ENCODE results near the gene RNF214.
A peak's percentile ranks its signal among the peaks of the same experiment; 100 is the strongest.

The RNF214 gene

DNA sequence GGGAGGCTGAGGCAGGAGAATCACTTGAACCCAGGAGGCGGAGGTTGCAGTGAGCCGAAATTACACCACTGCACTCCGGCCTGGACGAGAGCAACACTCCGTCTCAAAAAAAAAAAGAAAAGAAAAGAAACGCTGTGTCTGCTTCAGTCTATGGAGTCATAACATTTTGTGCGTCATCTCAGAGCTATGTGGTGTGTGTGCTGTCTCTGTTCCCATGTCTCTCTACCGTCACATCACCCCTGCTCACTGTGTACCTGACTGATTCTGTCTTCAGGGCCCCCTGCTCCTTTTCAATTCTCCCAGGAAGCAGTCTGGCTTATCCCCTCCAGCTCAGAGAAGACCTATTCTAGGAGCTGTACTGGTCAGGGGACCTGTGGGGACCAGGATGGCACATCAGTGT lies 65.7 kb downstream of the RNF214 start:
- Histone ChIP-seq H2AK5ac (ENCODE audit: low read length) (no peak overlapping the region), H3K27me3 (ENCODE audit: insufficient read depth, low read length) (no peaks in the 10 kb centered on the region), H4K91ac (ENCODE audit: low read depth, low read length) (no peak overlapping the region), H3K9ac (ENCODE audit: low read length) (no peak overlapping the region), H3K36me3 (ENCODE audit: control insufficient read depth in 1 of 2, insufficient read depth in 2 of 2, low read length in 2 of 2) (peaks cover 0 to 6% of the 10 kb centered on the region in 2 experiments), H3K27ac (ENCODE audit: low read depth, low read length) (no peak overlapping the region), H4K12ac (ENCODE audit: low read depth, low read length) (no peak overlapping the region), H3K14ac (ENCODE audit: low read length) (no peak overlapping the region), H3K4me1 (ENCODE audit: control insufficient read depth in 1 of 2, insufficient read depth in 2 of 2, low read length in 2 of 2) (peaks cover 9 to 20% of the 10 kb centered on the region in 2 experiments), H3K18ac (ENCODE audit: low read length) (no peak overlapping the region), H3K4me3 (ENCODE audit: low read depth, low read length) (no peak overlapping the region), H4K8ac (ENCODE audit: low read depth, low read length) (no peak overlapping the region), H3K4me2 (ENCODE audit: low read length) (no peak overlapping the region), H3K9me3 (ENCODE audit: insufficient read depth, low read depth, low read length) (peaks cover 2% of the 10 kb centered on the region), H2AFZ (ENCODE audit: insufficient read depth, low read length, poor library complexity) (no peak overlapping the region), H3K23ac (ENCODE audit: low read length) (no peak overlapping the region), H3K79me1 (ENCODE audit: low read length) (peaks cover 5% of the 10 kb centered on the region), H2BK120ac (ENCODE audit: insufficient read depth, low read length, poor library complexity) (no peak overlapping the region), H2BK12ac (ENCODE audit: low read length) (no peak overlapping the region), H2BK5ac (ENCODE audit: low read depth, low read length, poor library complexity) (no peak overlapping the region), H3K4ac (ENCODE audit: low read depth, low read length) (no peak overlapping the region), H3K79me2 (ENCODE audit: control insufficient read depth, insufficient read depth, low read length, poor library complexity) (no peaks in the 10 kb centered on the region)
- peak in 1 of 2 donors; percentile 31 for DNase-seq
- WGBS (ENCODE audit: extremely low coverage, insufficient coverage, insufficient read length): no CpG with 5 or more reads among the region's 8 CpGs

GRCh38 chr11:117299351-117300282 lies 67.1 kb downstream of the RNF214 start:
- Histone ChIP-seq H3K4me3 (ENCODE audit: low read depth, low read length) (no peak overlapping the region), H3K9me3 (ENCODE audit: insufficient read depth, low read depth, low read length) (peaks cover 2% of the 10 kb centered on the region), H3K23ac (ENCODE audit: low read length) (no peak overlapping the region), H3K9ac (ENCODE audit: low read length) (no peak overlapping the region), H3K14ac (ENCODE audit: low read length) (peak overlapping the region; percentile 13), H4K12ac (ENCODE audit: low read depth, low read length) (no peak overlapping the region), H3K79me1 (ENCODE audit: low read length) (peaks cover 5% of the 10 kb centered on the region), H3K4me1 (ENCODE audit: control insufficient read depth in 1 of 2, insufficient read depth in 2 of 2, low read length in 2 of 2) (peaks cover 9 to 19% of the 10 kb centered on the region in 2 experiments), H3K27ac (ENCODE audit: low read depth, low read length) (peak overlapping the region; percentile 22), H2BK12ac (ENCODE audit: low read length) (peak overlapping the region; percentile 28), H2AK5ac (ENCODE audit: low read length) (peak overlapping the region; percentile 8), H3K27me3 (ENCODE audit: insufficient read depth, low read length) (no peaks in the 10 kb centered on the region), H3K36me3 (ENCODE audit: control insufficient read depth in 1 of 2, insufficient read depth in 2 of 2, low read length in 2 of 2) (peaks cover 0 to 6% of the 10 kb centered on the region in 2 experiments), H4K91ac (ENCODE audit: low read depth, low read length) (peak overlapping the region; percentile 57), H2BK120ac (ENCODE audit: insufficient read depth, low read length, poor library complexity) (peak overlapping the region; percentile 27), H3K4ac (ENCODE audit: low read depth, low read length) (peak overlapping the region; percentile 9), H4K8ac (ENCODE audit: low read depth, low read length) (peak overlapping the region; percentile 11), H2AFZ (ENCODE audit: insufficient read depth, low read length, poor library complexity) (peak overlapping the region; percentile 20), H2BK5ac (ENCODE audit: low read depth, low read length, poor library complexity) (no peak overlapping the region), H3K18ac (ENCODE audit: low read length) (no peak overlapping the region), H3K4me2 (ENCODE audit: low read length) (no peak overlapping the region), H3K79me2 (ENCODE audit: control insufficient read depth, insufficient read depth, low read length, poor library complexity) (no peaks in the 10 kb centered on the region)
- no CpG with 5 or more reads among the region's 12 CpGs for WGBS (ENCODE audit: extremely low coverage, insufficient coverage, insufficient read length)
- DNase-seq: no peak

DNA sequence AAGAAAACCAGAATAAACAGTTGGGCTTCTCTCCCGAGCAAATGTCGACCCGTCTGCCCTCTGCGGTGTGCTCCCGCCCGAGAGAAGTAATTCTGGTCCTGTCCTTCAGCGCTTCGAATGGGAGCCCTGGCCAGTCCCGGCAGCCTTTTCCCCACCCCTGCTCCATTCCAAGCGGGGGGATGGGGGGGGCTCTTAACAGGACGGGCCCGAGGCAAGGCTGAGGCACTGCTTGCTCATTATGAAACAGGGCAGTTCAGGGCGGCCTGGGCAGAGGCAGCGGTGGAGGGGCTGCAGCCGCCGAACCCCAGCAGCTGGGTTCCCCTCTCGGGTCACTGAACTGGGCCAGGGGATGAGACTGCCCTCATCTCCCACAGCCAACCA lies 67.8 kb downstream of the RNF214 start:
- Histone ChIP-seq H4K12ac (ENCODE audit: low read depth, low read length) (no peak overlapping the region), H4K8ac (ENCODE audit: low read depth, low read length) (no peak overlapping the region), H3K27me3 (ENCODE audit: insufficient read depth, low read length) (no peaks in the 10 kb centered on the region), H2AK5ac (ENCODE audit: low read length) (no peak overlapping the region), H3K4me1 (ENCODE audit: control insufficient read depth in 1 of 2, insufficient read depth in 2 of 2, low read length in 2 of 2) (peaks cover 9 to 19% of the 10 kb centered on the region in 2 experiments), H3K14ac (ENCODE audit: low read length) (no peak overlapping the region), H2AFZ (ENCODE audit: insufficient read depth, low read length, poor library complexity) (no peak overlapping the region), H3K79me2 (ENCODE audit: control insufficient read depth, insufficient read depth, low read length, poor library complexity) (no peaks in the 10 kb centered on the region), H3K79me1 (ENCODE audit: low read length) (peaks cover 5% of the 10 kb centered on the region), H3K9me3 (ENCODE audit: insufficient read depth, low read depth, low read length) (no peaks in the 10 kb centered on the region), H2BK12ac (ENCODE audit: low read length) (no peak overlapping the region), H3K4ac (ENCODE audit: low read depth, low read length) (no peak overlapping the region), H3K9ac (ENCODE audit: low read length) (no peak overlapping the region), H3K27ac (ENCODE audit: low read depth, low read length) (no peak overlapping the region), H3K36me3 (ENCODE audit: control insufficient read depth in 1 of 2, insufficient read depth in 2 of 2, low read length in 2 of 2) (peaks cover 0 to 4% of the 10 kb centered on the region in 2 experiments), H3K23ac (ENCODE audit: low read length) (no peak overlapping the region), H3K4me3 (ENCODE audit: low read depth, low read length) (no peak overlapping the region), H3K18ac (ENCODE audit: low read length) (no peak overlapping the region), H3K4me2 (ENCODE audit: low read length) (peak overlapping the region; percentile 17), H2BK120ac (ENCODE audit: insufficient read depth, low read length, poor library complexity) (no peak overlapping the region), H2BK5ac (ENCODE audit: low read depth, low read length, poor library complexity) (no peak overlapping the region), H4K91ac (ENCODE audit: low read depth, low read length) (no peak overlapping the region)
- WGBS (ENCODE audit: extremely low coverage, insufficient coverage, insufficient read length): no CpG with 5 or more reads among the region's 17 CpGs
- DNase-seq: no peak

DNA sequence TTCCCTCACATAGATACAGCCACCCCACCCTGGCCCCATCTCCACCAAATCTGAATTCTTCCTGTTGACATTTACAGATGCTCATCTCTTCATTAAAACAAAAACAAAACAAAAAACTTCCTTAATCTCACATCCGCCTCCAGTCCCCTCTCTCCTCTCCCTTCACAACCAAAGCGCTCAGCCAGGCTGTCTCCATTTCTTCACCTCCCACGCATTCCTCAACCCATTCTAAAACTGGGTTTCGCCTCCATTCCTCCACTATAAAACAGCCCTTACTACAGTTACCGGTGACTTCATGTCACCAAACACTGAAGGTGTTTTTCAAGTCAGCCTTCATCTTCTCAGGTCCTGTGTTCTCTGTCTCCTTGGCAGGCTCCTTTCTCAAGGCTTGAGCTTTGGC lies 68.3 kb downstream of the RNF214 start:
- no peak overlapping the region for H2BK12ac ChIP-seq (ENCODE audit: low read length)
- peaks cover 5% of the 10 kb centered on the region for H3K79me1 ChIP-seq (ENCODE audit: low read length)
- no peak overlapping the region for H3K4ac ChIP-seq (ENCODE audit: low read depth, low read length)
- no peak overlapping the region for H4K12ac ChIP-seq (ENCODE audit: low read depth, low read length)
- no peak overlapping the region for H3K23ac ChIP-seq (ENCODE audit: low read length)
- no peak overlapping the region for H2AK5ac ChIP-seq (ENCODE audit: low read length)
- no peak overlapping the region for H4K8ac ChIP-seq (ENCODE audit: low read depth, low read length)
- WGBS (ENCODE audit: extremely low coverage, insufficient coverage, insufficient read length): 100% methylated on average over 4 of the region's 5 CpGs
- H3K27me3 ChIP-seq (ENCODE audit: insufficient read depth, low read length): no peaks in the 10 kb centered on the region
- no peak overlapping the region for H3K18ac ChIP-seq (ENCODE audit: low read length)
- no peaks in the 10 kb centered on the region for H3K9me3 ChIP-seq (ENCODE audit: insufficient read depth, low read depth, low read length)
- H3K27ac ChIP-seq (ENCODE audit: low read depth, low read length): no peak overlapping the region
- no peak for DNase-seq
- H2BK5ac ChIP-seq (ENCODE audit: low read depth, low read length, poor library complexity): no peak overlapping the region
- H3K4me2 ChIP-seq (ENCODE audit: low read length): peak overlapping the region; percentile 17
- H3K9ac ChIP-seq (ENCODE audit: low read length): no peak overlapping the region
- peaks cover 9 to 19% of the 10 kb centered on the region in 2 experiments for H3K4me1 ChIP-seq (ENCODE audit: control insufficient read depth in 1 of 2, insufficient read depth in 2 of 2, low read length in 2 of 2)
- no peak overlapping the region for H3K4me3 ChIP-seq (ENCODE audit: low read depth, low read length)
- peaks cover 0 to 2% of the 10 kb centered on the region in 2 experiments for H3K36me3 ChIP-seq (ENCODE audit: control insufficient read depth in 1 of 2, insufficient read depth in 2 of 2, low read length in 2 of 2)
- H3K14ac ChIP-seq (ENCODE audit: low read length): no peak overlapping the region
- H2BK120ac ChIP-seq (ENCODE audit: insufficient read depth, low read length, poor library complexity): no peak overlapping the region
- no peak overlapping the region for H4K91ac ChIP-seq (ENCODE audit: low read depth, low read length)
- H3K79me2 ChIP-seq (ENCODE audit: control insufficient read depth, insufficient read depth, low read length, poor library complexity): no peaks in the 10 kb centered on the region
- H2AFZ ChIP-seq (ENCODE audit: insufficient read depth, low read length, poor library complexity): no peak overlapping the region
